Measurements from ENCODE around the gene RTCB. TPM values are rescaled to one million over a fixed set of nuclear protein-coding genes. Genes with fewer than 3 reads are reported as not detected.
"Not testable (repeated sequence)": the region's sequence is repeated elsewhere in the genome, so short reads cannot be mapped to it uniquely, and the experiment has no call there.

RTCB gene
- total RNA-seq, 1 experiment from 2014 or later, result 86.6 TPM

GRCh38 chr22:32395107-32395506, 16.9 kb downstream of the RTCB start:
- no peak for DNase-seq (ENCODE audit: low read depth)

- DNase-seq (ENCODE audit: low read depth), result peak; percentile 9
Observed at GRCh38 chr22:32389685-32390084, 22.4 kb downstream of the RTCB start.

- no peak for DNase-seq (ENCODE audit: low read depth)
Observed at GRCh38 chr22:32385681-32386080, 26.4 kb downstream of the RTCB start.

GRCh38 chr22:32380991-32381390, 31.1 kb downstream of the RTCB start:
- peak; percentile 71 for DNase-seq (ENCODE audit: low read depth)

- DNase-seq (ENCODE audit: low read depth), result peak; percentile 61
Observed at GRCh38 chr22:32378707-32379272, 33.3 kb downstream of the RTCB start.

- DNase-seq (ENCODE audit: low read depth), result no peak
Observed at GRCh38 chr22:32376681-32377080, 35.4 kb downstream of the RTCB start.

- DNase-seq (ENCODE audit: low read depth), result no peak
Observed at GRCh38 chr22:32375678-32376450, 36.2 kb downstream of the RTCB start.

- no peak for DNase-seq (ENCODE audit: low read depth)
Observed at GRCh38 chr22:32364210-32364609, 47.8 kb downstream of the RTCB start.

GRCh38 chr22:32361257-32361656, 50.8 kb downstream of the RTCB start:
- DNase-seq (ENCODE audit: low read depth), result no peak

GRCh38 chr22:32360096-32360495, 52.0 kb downstream of the RTCB start:
- not testable (repeated sequence) for DNase-seq (ENCODE audit: low read depth)

- not testable (repeated sequence) for DNase-seq (ENCODE audit: low read depth)
Observed at GRCh38 chr22:32357567-32357966, 54.5 kb downstream of the RTCB start, which contains the start of gene RFPL3. RFPL3 (plus strand) TSS chr22:32357867; CDS start chr22:32358072, 205 bp downstream.

- DNase-seq (ENCODE audit: low read depth), result no peak
Observed at GRCh38 chr22:32355760-32356159, 56.3 kb downstream of the RTCB start.

- peak; percentile 96 for DNase-seq (ENCODE audit: low read depth)
Observed at GRCh38 chr22:32354360-32355351, 57.4 kb downstream of the RTCB start.

- DNase-seq (ENCODE audit: low read depth), result no peak
Observed at GRCh38 chr22:32353840-32354239, 58.2 kb downstream of the RTCB start.

GRCh38 chr22:32353292-32353691, 58.8 kb downstream of the RTCB start:
- DNase-seq (ENCODE audit: low read depth), result no peak

GRCh38 chr22:32352681-32353080, 59.4 kb downstream of the RTCB start:
- DNase-seq (ENCODE audit: low read depth), result peak; percentile 30

GRCh38 chr22:32351875-32352274, 60.2 kb downstream of the RTCB start:
- DNase-seq (ENCODE audit: low read depth), result not testable (repeated sequence)

- no peak for DNase-seq (ENCODE audit: low read depth)
Observed at GRCh38 chr22:32348031-32348611, 63.9 kb downstream of the RTCB start.

- no peak for DNase-seq (ENCODE audit: low read depth)
Observed at GRCh38 chr22:32343941-32344340, 68.1 kb downstream of the RTCB start.

GRCh38 chr22:32342977-32343376, 69.1 kb downstream of the RTCB start:
- DNase-seq (ENCODE audit: low read depth), result no peak

GRCh38 chr22:32341122-32341740, 70.8 kb downstream of the RTCB start:
- no peak for DNase-seq (ENCODE audit: low read depth)

All from HT1080 (cell line).